ENCODE results near the gene SEPTIN8. TPM values are rescaled to one million over a fixed set of nuclear protein-coding genes. Genes with fewer than 3 reads are reported as not detected.

Gene SEPTIN8
- total RNA-seq, 2 donors from 2014 or later: 27.5 to 27.7 TPM

DNA sequence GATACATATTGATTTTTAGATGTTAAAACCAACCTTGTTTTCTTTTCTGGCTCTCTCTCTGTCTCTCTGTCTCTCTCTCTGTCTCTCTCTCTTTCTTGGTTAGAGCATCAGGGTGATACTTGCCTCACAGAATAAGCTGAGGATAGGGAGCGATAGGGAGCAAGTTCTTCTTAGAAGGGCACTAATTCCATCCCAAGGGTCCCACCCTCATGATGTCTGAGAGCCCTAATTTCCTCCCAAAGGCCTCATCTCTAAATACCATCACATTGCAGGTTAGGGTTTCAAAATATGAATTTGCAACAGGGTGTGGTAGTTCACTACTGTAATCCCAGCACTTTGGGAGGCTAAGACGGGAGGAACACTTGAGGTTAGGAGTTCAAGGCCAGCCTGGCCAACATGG, 34.9 kb downstream of the SEPTIN8 start:
- Histone ChIP-seq H3K9me3 (no peaks in the 10 kb centered on the region), H3K27me3 (no peaks in the 10 kb centered on the region), H3K4me1 (peaks cover 10% of the 10 kb centered on the region), H3K36me3 (replicated peaks in 1 of 2; ENCODE audit: insufficient read depth in 1 of 2, low read depth in 2 of 2) (no peaks in the 10 kb centered on the region), H3K4me3 (no peak overlapping the region), H3K27ac (no peak overlapping the region)
- no peak for TF ChIP-seq POLR2A (IDR thresholded peaks at IDR 0.05)
- TF ChIP-seq, protein P1, sequence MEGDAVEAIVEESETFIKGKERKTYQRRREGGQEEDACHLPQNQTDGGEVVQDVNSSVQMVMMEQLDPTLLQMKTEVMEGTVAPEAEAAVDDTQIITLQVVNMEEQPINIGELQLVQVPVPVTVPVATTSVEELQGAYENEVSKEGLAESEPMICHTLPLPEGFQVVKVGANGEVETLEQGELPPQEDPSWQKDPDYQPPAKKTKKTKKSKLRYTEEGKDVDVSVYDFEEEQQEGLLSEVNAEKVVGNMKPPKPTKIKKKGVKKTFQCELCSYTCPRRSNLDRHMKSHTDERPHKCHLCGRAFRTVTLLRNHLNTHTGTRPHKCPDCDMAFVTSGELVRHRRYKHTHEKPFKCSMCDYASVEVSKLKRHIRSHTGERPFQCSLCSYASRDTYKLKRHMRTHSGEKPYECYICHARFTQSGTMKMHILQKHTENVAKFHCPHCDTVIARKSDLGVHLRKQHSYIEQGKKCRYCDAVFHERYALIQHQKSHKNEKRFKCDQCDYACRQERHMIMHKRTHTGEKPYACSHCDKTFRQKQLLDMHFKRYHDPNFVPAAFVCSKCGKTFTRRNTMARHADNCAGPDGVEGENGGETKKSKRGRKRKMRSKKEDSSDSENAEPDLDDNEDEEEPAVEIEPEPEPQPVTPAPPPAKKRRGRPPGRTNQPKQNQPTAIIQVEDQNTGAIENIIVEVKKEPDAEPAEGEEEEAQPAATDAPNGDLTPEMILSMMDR (IDR thresholded peaks at IDR 0.05): no peak
- ATAC-seq (no peak), DNase-seq (no peak)
- intact Hi-C loops (cut with DNase I): no loop called here
- 87 to 92% methylated on average over 2 of the region's 2 CpGs for WGBS, 2 donors

- H3K4me3 ChIP-seq: no peak overlapping the region
- no peak for TF ChIP-seq POLR2A (IDR thresholded peaks at IDR 0.05)
- TF ChIP-seq, protein P1 (IDR thresholded peaks at IDR 0.05): no peak
- H3K4me1 ChIP-seq: peaks cover 13% of the 10 kb centered on the region
- intact Hi-C loops (cut with DNase I): no loop called here
- H3K27me3 ChIP-seq: no peaks in the 10 kb centered on the region
- WGBS, 2 donors: 50 to 71% methylated on average over 1 of the region's 1 CpG
- ATAC-seq: no peak
- no peaks in the 10 kb centered on the region for H3K36me3 ChIP-seq (replicated peaks in 1 of 2; ENCODE audit: insufficient read depth in 1 of 2, low read depth in 2 of 2)
- no peak overlapping the region for H3K27ac ChIP-seq
- DNase-seq: no peak
- H3K9me3 ChIP-seq: no peaks in the 10 kb centered on the region
These were observed 37.8 kb downstream of the SEPTIN8 start for GRCh38 chr5:132739232-132739631.

- intact Hi-C loops (cut with DNase I): no loop called here
- no peak overlapping the region for H3K4me3 ChIP-seq
- 47 to 55% methylated on average over 9 of the region's 9 CpGs for WGBS, 2 donors
These were observed 38.9 kb downstream of the SEPTIN8 start for GRCh38 chr5:132737982-132738681.

DNA sequence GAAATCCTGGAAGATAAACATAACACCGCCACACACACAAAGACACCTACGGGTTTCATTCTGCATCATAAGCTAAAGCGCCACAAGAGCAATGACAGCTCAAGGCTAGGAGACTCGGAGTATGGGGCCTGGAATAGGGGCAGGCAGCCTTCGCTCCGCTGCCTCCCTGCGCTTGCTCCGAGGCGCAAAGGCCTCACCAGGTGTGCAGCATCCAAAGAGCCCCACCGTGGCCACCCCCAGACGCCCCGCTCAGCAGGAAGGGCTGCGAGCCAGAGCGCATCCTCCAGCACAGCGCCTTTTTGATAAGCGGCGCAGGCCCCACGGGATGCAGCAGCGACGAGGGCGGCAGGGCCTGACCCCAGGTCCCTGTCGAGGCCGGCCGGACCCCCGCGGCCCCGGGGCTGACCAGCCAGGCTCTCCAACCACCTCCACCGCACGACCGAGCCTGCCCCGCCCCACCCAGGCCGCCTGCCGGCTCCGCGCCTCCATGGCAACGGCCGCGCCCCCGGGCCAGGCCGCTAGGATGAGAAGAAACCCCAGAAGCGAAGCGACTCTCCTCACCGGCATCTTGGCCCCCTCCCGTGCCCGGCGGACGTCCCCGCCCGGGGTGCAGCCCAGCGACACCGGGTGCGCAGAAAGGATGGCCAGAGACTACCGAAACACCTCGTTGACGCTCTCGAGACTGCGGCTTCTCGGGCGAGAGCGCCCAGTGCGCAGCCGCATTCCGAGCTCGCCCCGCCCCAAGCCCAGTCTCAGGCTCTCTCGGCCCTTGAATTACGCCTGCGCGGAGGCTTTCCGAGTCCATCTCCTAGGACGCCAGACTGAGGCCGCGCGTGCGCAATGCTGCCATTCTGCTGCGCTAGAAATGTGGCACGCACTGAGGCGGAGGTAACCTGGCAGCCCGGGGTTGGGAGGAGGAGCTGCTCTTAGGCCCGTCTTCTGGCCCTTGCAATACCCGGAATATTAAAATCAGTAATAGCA, 39.9 kb downstream of the SEPTIN8 start, which contains the start of gene KIF3A:
Gene KIF3A (minus strand): TSS at position 694 of the 981 bp plus-strand sequence. CDS start 127 bp downstream, at position 567.
- intact Hi-C loops (cut with DNase I): no loop called here
- peak in 2 of 3 donors; percentile 58 to 59 for TF ChIP-seq POLR2A (IDR thresholded peaks at IDR 0.05)
- TF ChIP-seq, protein P1 (IDR thresholded peaks at IDR 0.05): peak in 4 of 7 experiments; percentile 38 to 49 (median 43)
- no peaks in the 10 kb centered on the region for H3K36me3 ChIP-seq (replicated peaks in 1 of 2; ENCODE audit: insufficient read depth in 1 of 2, low read depth in 2 of 2)
- DNase-seq (peak; percentile 98 to 100 (median 98)), ATAC-seq (peak; percentile 99)
- H3K4me3 ChIP-seq: peak within 1 kb of the TSS; percentile 78 to 99
- H3K9me3 ChIP-seq: no peaks in the 10 kb centered on the region
- peaks cover 13% of the 10 kb centered on the region for H3K4me1 ChIP-seq
- H3K27me3 ChIP-seq: no peaks in the 10 kb centered on the region
- H3K27ac ChIP-seq: peak within 1 kb of the TSS; percentile 4 to 75 (median 54)
- 1% methylated on average over 13 to 81 of the region's 81 CpGs for WGBS, 2 donors

More at GRCh38 chr5:132737982-132738681, 38.9 kb downstream of the SEPTIN8 start:
- H3K4me1 ChIP-seq: peaks cover 13% of the 10 kb centered on the region
- no peaks in the 10 kb centered on the region for H3K27me3 ChIP-seq
- TF ChIP-seq, protein P1 (IDR thresholded peaks at IDR 0.05): no peak
- TF ChIP-seq POLR2A (IDR thresholded peaks at IDR 0.05): no peak
- no peaks in the 10 kb centered on the region for H3K9me3 ChIP-seq
- no peaks in the 10 kb centered on the region for H3K36me3 ChIP-seq (replicated peaks in 1 of 2; ENCODE audit: insufficient read depth in 1 of 2, low read depth in 2 of 2)
- peak in 2 of 4 donors; percentile 13 to 19 for DNase-seq
- no peak for ATAC-seq
- peak overlapping the region in 2 of 4 donors; percentile 54 to 75 for H3K27ac ChIP-seq
